HEK293 (cell line): Measurements from ENCODE around the gene CALCOCO2.

Experiments used
- BCL11A ChIP-seq: fragments of 450-650 bp; formaldehyde crosslinking; IDR thresholded peaks from 2 replicates; pipeline ENCODE4 v1.5.1; 2016; ENCODE audit warnings: low read depth, missing biosample characterization, missing genetic modification characterization
- FEZF1 ChIP-seq: fragments of 450-650 bp; formaldehyde crosslinking; IDR thresholded peaks from 2 replicates; pipeline ENCODE4 v1.5.1; 2016; ENCODE audit warnings: missing biosample characterization, missing genetic modification characterization
- GLI4 ChIP-seq: fragments of 450-650 bp; formaldehyde crosslinking; IDR thresholded peaks from 2 replicates; pipeline ENCODE4 v1.5.1; 2016; ENCODE audit warnings: missing biosample characterization, missing genetic modification characterization
- HOXA7 ChIP-seq: sonication (generic); formaldehyde crosslinking; IDR thresholded peaks from 2 replicates; pipeline ENCODE4 v1.8.1; 2022; ENCODE audit warnings: missing genetic modification reagents, borderline replicate concordance
- KLF9 ChIP-seq: fragments of 450-650 bp; formaldehyde crosslinking; IDR thresholded peaks from 2 replicates; pipeline ENCODE4 v1.5.1; 2016; ENCODE audit warnings: missing biosample characterization, missing genetic modification characterization, low read depth
- SALL2 ChIP-seq: fragments of 450-650 bp; formaldehyde crosslinking; IDR thresholded peaks from 2 replicates; pipeline ENCODE4 v1.5.0; 2017; ENCODE audit warnings: missing biosample characterization, mild to moderate bottlenecking, missing genetic modification characterization, borderline replicate concordance
- ZFHX2 ChIP-seq: fragments of 450-650 bp; formaldehyde crosslinking; conservative IDR thresholded peaks from 2 replicates; pipeline ENCODE4 v1.5.1; 2016; ENCODE audit warnings: missing biosample characterization, missing genetic modification characterization
- ZFP41 ChIP-seq: fragments of 450-650 bp; formaldehyde crosslinking; IDR thresholded peaks from 2 replicates; pipeline ENCODE4 v1.5.1; 2016; ENCODE audit warnings: missing biosample characterization, missing genetic modification characterization, borderline replicate concordance
- ZFP69B ChIP-seq: fragments of 450-650 bp; formaldehyde crosslinking; IDR thresholded peaks from 2 replicates; pipeline ENCODE4 v1.5.1; 2016; ENCODE audit warnings: missing biosample characterization, missing genetic modification characterization
- ZNF114 ChIP-seq: fragments of 450-650 bp; formaldehyde crosslinking; IDR thresholded peaks from 2 replicates; pipeline ENCODE4 v1.5.0; 2017; ENCODE audit warnings: missing biosample characterization, missing genetic modification characterization
- ZNF132 ChIP-seq: fragments of 450-650 bp; formaldehyde crosslinking; IDR thresholded peaks from 2 replicates; pipeline ENCODE4 v1.5.1; 2017; ENCODE audit warnings: missing biosample characterization, missing genetic modification characterization, borderline replicate concordance
- ZNF211 ChIP-seq: fragments of 450-650 bp; formaldehyde crosslinking; IDR thresholded peaks from 2 replicates; pipeline ENCODE4 v1.5.1; 2016; ENCODE audit warnings: low read depth, missing biosample characterization, missing genetic modification characterization
- ZNF266 ChIP-seq: fragments of 450-650 bp; formaldehyde crosslinking; IDR thresholded peaks from 2 replicates; pipeline ENCODE4 v1.5.1; 2016; ENCODE audit warnings: missing biosample characterization, missing genetic modification characterization, low read depth
- ZNF341 ChIP-seq: fragments of 450-650 bp; formaldehyde crosslinking; IDR thresholded peaks from 2 replicates; pipeline ENCODE4; 2016; ENCODE audit warnings: low read depth, missing biosample characterization, missing genetic modification characterization
- ZNF404 ChIP-seq: fragments of 450-650 bp; formaldehyde crosslinking; IDR thresholded peaks from 2 replicates; pipeline ENCODE4 v1.5.1; 2017; ENCODE audit warnings: missing biosample characterization, missing genetic modification characterization
- ZNF426 ChIP-seq: fragments of 450-650 bp; formaldehyde crosslinking; IDR thresholded peaks from 2 replicates; pipeline ENCODE4 v1.5.1; 2017; ENCODE audit warnings: missing biosample characterization, missing genetic modification characterization, mild to moderate bottlenecking, inconsistent platforms, moderate library complexity
- ZNF501 ChIP-seq: fragments of 450-650 bp; formaldehyde crosslinking; IDR thresholded peaks from 2 replicates; pipeline ENCODE4 v1.5.1; 2016; ENCODE audit warnings: missing biosample characterization, missing genetic modification characterization
- ZNF530 ChIP-seq: fragments of 450-650 bp; formaldehyde crosslinking; IDR thresholded peaks from 2 replicates; pipeline ENCODE4 v1.5.1; 2016; ENCODE audit warnings: low read depth, missing biosample characterization, missing genetic modification characterization
- ZNF555 ChIP-seq: fragments of 450-650 bp; formaldehyde crosslinking; conservative IDR thresholded peaks from 2 replicates; pipeline ENCODE4 v1.5.1; 2017; ENCODE audit warnings: missing biosample characterization, mild to moderate bottlenecking, missing genetic modification characterization, inconsistent platforms
- ZNF585B ChIP-seq: fragments of 450-650 bp; formaldehyde crosslinking; IDR thresholded peaks from 2 replicates; pipeline ENCODE4 v1.5.1; 2016; ENCODE audit warnings: missing biosample characterization, missing genetic modification characterization
- ZNF626 ChIP-seq: fragments of 450-650 bp; sonication (Bioruptor Pico); formaldehyde crosslinking; IDR thresholded peaks from 2 replicates; pipeline ENCODE4 v1.5.1; 2018; ENCODE audit warnings: missing biosample characterization, missing genetic modification characterization, inconsistent platforms
- ZNF660 ChIP-seq: fragments of 450-650 bp; IDR thresholded peaks from 2 replicates; pipeline ENCODE4 v1.5.1; 2018; ENCODE audit warnings: missing biosample characterization, mild to moderate bottlenecking, missing genetic modification characterization
- ZNF707 ChIP-seq: fragments of 450-650 bp; formaldehyde crosslinking; IDR thresholded peaks from 2 replicates; pipeline ENCODE4 v1.5.1; 2016; ENCODE audit warnings: missing biosample characterization, missing genetic modification characterization
- ZNF791 ChIP-seq: fragments of 450-650 bp; formaldehyde crosslinking; IDR thresholded peaks from 2 replicates; pipeline ENCODE4 v1.5.1; 2016; ENCODE audit warnings: missing biosample characterization, missing genetic modification characterization
- ZNF792 ChIP-seq: fragments of 450-650 bp; formaldehyde crosslinking; IDR thresholded peaks from 2 replicates; pipeline ENCODE4 v1.5.1; 2016; ENCODE audit warnings: missing biosample characterization, missing genetic modification characterization
- ZNF837 ChIP-seq: fragments of 450-650 bp; formaldehyde crosslinking; IDR thresholded peaks from 2 replicates; pipeline ENCODE4 v1.5.1; 2016; ENCODE audit warnings: missing biosample characterization, missing genetic modification characterization
- TF ChIP-seq, protein P1 (sequence below): fragments of 450-650 bp; formaldehyde crosslinking; IDR thresholded peaks from 2 replicates; pipeline ENCODE4 v1.5.1; 2016; ENCODE audit warnings: missing biosample characterization, missing genetic modification characterization
- TF ChIP-seq, protein P2 (sequence below): fragments of 450-650 bp; formaldehyde crosslinking; IDR thresholded peaks from 2 replicates; pipeline ENCODE4 v1.5.1; 2016; ENCODE audit warnings: missing biosample characterization, missing genetic modification characterization, borderline replicate concordance
- TF ChIP-seq, protein P3 (sequence below): sonication (generic); formaldehyde crosslinking; IDR thresholded peaks from 2 replicates; pipeline ENCODE4 v1.8.1; 2022; ENCODE audit warnings: mild to moderate bottlenecking, moderate library complexity, missing genetic modification reagents
- TF ChIP-seq, protein P4 (sequence below): fragments of 450-650 bp; formaldehyde crosslinking; conservative IDR thresholded peaks from 2 replicates; pipeline ENCODE4 v1.5.1; 2016; ENCODE audit warnings: low read depth, missing biosample characterization, missing genetic modification characterization
- TF ChIP-seq, protein P5 (sequence below): fragments of 450-650 bp; formaldehyde crosslinking; IDR thresholded peaks from 2 replicates; pipeline ENCODE4 v1.5.1; 2017; ENCODE audit warnings: missing biosample characterization, mild to moderate bottlenecking, missing genetic modification characterization, moderate library complexity

The CALCOCO2 gene

DNA sequence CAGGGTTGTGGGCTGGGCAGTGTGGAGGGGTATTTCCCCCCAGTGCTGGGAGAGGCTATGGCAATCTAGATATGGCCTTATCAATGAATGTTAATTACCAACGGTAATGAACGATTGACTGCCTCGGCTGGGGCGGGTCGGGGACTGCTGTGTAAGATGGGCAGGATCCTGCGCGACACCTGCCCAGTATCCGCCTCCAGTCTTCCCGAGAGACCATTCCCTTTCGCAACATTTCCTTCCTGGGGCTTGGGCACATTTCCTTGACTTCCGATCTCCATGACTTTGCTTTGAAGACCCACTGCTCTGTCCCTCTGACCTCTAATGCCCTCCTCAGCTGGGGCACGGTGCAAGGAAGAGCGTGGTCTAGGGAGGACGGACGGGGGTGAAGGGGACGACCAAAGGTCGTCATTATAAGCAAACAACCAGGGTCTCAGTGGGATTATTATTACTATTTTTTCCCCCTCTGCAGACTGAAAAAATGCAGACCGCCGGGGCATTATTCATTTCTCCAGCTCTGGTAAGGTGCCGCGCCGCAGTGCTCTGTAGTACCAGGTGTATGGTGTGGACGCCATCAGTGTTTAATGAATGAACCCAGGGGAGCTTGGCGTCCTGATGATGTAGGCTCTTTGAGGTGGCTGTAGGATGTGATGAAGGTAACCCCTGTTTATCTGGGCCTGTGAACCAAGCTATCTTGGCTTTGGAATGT is 62.3 kb downstream of the CALCOCO2 start (continued):
- no peak for TF ChIP-seq ZNF426 (tag by site-specific recombination)
- TF ChIP-seq ZFP69B: 0 out of 2 replicates have a peak, but pooled peaks have one; percentile 50
- TF ChIP-seq ZNF555 (tag by site-specific recombination): no peak
- TF ChIP-seq ZNF791 (tag by site-specific recombination): no peak
- TF ChIP-seq, protein P1, sequence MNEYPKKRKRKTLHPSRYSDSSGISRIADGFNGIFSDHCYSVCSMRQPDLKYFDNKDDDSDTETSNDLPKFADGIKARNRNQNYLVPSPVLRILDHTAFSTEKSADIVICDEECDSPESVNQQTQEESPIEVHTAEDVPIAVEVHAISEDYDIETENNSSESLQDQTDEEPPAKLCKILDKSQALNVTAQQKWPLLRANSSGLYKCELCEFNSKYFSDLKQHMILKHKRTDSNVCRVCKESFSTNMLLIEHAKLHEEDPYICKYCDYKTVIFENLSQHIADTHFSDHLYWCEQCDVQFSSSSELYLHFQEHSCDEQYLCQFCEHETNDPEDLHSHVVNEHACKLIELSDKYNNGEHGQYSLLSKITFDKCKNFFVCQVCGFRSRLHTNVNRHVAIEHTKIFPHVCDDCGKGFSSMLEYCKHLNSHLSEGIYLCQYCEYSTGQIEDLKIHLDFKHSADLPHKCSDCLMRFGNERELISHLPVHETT (tag by site-specific recombination): peak; percentile 69; the same call in 1 of the 2 replicates
- no peak for TF ChIP-seq ZNF660 (tag by site-specific recombination)
- no peak for TF ChIP-seq ZNF211 (tag by site-specific recombination)
- TF ChIP-seq ZNF792 (tag by site-specific recombination): no peak
- TF ChIP-seq ZNF132 (tag by site-specific recombination): no peak
- TF ChIP-seq, protein P2, sequence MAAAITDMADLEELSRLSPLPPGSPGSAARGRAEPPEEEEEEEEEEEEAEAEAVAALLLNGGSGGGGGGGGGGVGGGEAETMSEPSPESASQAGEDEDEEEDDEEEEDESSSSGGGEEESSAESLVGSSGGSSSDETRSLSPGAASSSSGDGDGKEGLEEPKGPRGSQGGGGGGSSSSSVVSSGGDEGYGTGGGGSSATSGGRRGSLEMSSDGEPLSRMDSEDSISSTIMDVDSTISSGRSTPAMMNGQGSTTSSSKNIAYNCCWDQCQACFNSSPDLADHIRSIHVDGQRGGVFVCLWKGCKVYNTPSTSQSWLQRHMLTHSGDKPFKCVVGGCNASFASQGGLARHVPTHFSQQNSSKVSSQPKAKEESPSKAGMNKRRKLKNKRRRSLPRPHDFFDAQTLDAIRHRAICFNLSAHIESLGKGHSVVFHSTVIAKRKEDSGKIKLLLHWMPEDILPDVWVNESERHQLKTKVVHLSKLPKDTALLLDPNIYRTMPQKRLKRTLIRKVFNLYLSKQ (tag by site-specific recombination): no peak
- peak; percentile 73 for TF ChIP-seq ZNF501 (tag by site-specific recombination)
- TF ChIP-seq ZNF530 (tag by site-specific recombination): no peak
- no peak for TF ChIP-seq SALL2 (tag by site-specific recombination)
- no peak for TF ChIP-seq GLI4
- TF ChIP-seq, protein P3, sequence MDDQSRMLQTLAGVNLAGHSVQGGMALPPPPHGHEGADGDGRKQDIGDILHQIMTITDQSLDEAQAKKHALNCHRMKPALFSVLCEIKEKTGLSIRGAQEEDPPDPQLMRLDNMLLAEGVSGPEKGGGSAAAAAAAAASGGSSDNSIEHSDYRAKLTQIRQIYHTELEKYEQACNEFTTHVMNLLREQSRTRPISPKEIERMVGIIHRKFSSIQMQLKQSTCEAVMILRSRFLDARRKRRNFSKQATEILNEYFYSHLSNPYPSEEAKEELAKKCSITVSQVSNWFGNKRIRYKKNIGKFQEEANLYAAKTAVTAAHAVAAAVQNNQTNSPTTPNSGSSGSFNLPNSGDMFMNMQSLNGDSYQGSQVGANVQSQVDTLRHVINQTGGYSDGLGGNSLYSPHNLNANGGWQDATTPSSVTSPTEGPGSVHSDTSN (CRISPR knock-in tag): no peak
- TF ChIP-seq ZFP41: no peak
- no peak for TF ChIP-seq ZFHX2 (tag by site-specific recombination)
- TF ChIP-seq FEZF1 (tag by site-specific recombination): no peak
- no peak for TF ChIP-seq ZNF837 (tag by site-specific recombination)
- no peak for TF ChIP-seq ZNF114 (tag by site-specific recombination)
- TF ChIP-seq, protein P4, sequence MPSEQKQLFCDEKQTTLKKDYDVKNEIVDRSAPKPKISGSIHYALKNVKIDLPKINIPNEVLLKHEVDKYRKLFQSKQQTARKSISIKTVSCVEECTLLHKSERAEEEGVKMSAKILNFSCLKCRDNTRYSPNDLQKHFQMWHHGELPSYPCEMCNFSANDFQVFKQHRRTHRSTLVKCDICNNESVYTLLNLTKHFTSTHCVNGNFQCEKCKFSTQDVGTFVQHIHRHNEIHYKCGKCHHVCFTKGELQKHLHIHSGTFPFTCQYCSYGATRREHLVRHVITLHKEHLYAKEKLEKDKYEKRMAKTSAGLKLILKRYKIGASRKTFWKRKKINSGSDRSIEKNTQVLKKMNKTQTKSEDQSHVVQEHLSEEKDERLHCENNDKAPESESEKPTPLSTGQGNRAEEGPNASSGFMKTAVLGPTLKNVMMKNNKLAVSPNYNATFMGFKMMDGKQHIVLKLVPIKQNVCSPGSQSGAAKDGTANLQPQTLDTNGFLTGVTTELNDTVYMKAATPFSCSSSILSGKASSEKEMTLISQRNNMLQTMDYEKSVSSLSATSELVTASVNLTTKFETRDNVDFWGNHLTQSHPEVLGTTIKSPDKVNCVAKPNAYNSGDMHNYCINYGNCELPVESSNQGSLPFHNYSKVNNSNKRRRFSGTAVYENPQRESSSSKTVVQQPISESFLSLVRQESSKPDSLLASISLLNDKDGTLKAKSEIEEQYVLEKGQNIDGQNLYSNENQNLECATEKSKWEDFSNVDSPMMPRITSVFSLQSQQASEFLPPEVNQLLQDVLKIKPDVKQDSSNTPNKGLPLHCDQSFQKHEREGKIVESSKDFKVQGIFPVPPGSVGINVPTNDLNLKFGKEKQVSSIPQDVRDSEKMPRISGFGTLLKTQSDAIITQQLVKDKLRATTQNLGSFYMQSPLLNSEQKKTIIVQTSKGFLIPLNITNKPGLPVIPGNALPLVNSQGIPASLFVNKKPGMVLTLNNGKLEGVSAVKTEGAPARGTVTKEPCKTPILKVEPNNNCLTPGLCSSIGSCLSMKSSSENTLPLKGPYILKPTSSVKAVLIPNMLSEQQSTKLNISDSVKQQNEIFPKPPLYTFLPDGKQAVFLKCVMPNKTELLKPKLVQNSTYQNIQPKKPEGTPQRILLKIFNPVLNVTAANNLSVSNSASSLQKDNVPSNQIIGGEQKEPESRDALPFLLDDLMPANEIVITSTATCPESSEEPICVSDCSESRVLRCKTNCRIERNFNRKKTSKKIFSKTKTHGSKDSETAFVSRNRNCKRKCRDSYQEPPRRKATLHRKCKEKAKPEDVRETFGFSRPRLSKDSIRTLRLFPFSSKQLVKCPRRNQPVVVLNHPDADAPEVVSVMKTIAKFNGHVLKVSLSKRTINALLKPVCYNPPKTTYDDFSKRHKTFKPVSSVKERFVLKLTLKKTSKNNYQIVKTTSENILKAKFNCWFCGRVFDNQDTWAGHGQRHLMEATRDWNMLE (tag by site-specific recombination): no peak
- TF ChIP-seq ZNF626 (tag by site-specific recombination): no peak
- TF ChIP-seq BCL11A (tag by site-specific recombination): no peak
- TF ChIP-seq, protein P5, sequence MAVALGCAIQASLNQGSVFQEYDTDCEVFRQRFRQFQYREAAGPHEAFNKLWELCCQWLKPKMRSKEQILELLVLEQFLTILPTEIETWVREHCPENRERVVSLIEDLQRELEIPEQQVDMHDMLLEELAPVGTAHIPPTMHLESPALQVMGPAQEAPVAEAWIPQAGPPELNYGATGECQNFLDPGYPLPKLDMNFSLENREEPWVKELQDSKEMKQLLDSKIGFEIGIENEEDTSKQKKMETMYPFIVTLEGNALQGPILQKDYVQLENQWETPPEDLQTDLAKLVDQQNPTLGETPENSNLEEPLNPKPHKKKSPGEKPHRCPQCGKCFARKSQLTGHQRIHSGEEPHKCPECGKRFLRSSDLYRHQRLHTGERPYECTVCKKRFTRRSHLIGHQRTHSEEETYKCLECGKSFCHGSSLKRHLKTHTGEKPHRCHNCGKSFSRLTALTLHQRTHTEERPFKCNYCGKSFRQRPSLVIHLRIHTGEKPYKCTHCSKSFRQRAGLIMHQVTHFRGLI (tag by site-specific recombination): no peak
- TF ChIP-seq ZNF707: no peak
- no peak for TF ChIP-seq HOXA7
- peak; percentile 38; the same call in 1 of the 2 replicates for TF ChIP-seq KLF9 (tag by site-specific recombination)
- TF ChIP-seq ZNF585B (tag by site-specific recombination): no peak
- no peak for TF ChIP-seq ZNF266 (tag by site-specific recombination)
- TF ChIP-seq ZNF341 (tag by site-specific recombination): peak; percentile 14; the same call in 1 of the 2 replicates
- no peak for TF ChIP-seq ZNF404
